Measurements from ENCODE around the gene INPPL1. TPM values are rescaled to one million over a fixed set of nuclear protein-coding genes. Genes with fewer than 3 reads are reported as not detected.

The INPPL1 gene
- total RNA-seq, 1 experiment from 2014 or later: 214 TPM

- Histone ChIP-seq H4K5ac (ENCODE audit: insufficient read length, low read depth, low read length) (no peak overlapping the region), H3K27me3 (ENCODE audit: insufficient read depth, low read length) (no peaks in the 10 kb centered on the region), H3K23me2 (ENCODE audit: insufficient read length, low read depth, low read length, poor library complexity, severe bottlenecking) (no peaks in the 10 kb centered on the region), H3K18ac (ENCODE audit: insufficient read length, low read depth, low read length) (no peak overlapping the region), H3T11ph (ENCODE audit: low read length) (no peak overlapping the region), H2AFZ (ENCODE audit: low read length) (no peak overlapping the region), H4K91ac (ENCODE audit: insufficient read length, low read depth, low read length) (no peak overlapping the region), H2BK12ac (ENCODE audit: insufficient read length, low read depth, low read length) (no peak overlapping the region), H4K8ac (replicated peaks; ENCODE audit: insufficient read length, low read depth, low read length) (no peak overlapping the region), H3K79me1 (ENCODE audit: insufficient read depth, low read depth, low read length, poor library complexity, severe bottlenecking) (no peaks in the 10 kb centered on the region), H2BK120ac (ENCODE audit: low read depth, low read length, poor library complexity, severe bottlenecking) (no peak overlapping the region), H2AK5ac (ENCODE audit: insufficient read length, low read length) (no peak overlapping the region), H3K56ac (ENCODE audit: insufficient read length, low read depth, low read length) (no peak overlapping the region), H3K9me3 (ENCODE audit: control insufficient read depth, low read depth, low read length) (no peaks in the 10 kb centered on the region), H3K4ac (ENCODE audit: low read depth, low read length) (no peak overlapping the region), H2BK5ac (ENCODE audit: insufficient read length, low read length) (no peak overlapping the region), H4K20me1 (ENCODE audit: control insufficient read depth, insufficient read depth, insufficient read length) (no peaks in the 10 kb centered on the region), H3K23ac (ENCODE audit: insufficient read length, low read depth, low read length) (no peak overlapping the region), H2BK15ac (ENCODE audit: low read depth, low read length) (no peak overlapping the region), H3K9ac (ENCODE audit: extremely low read depth, insufficient read length, low read length) (no peak overlapping the region), H3K79me2 (ENCODE audit: insufficient read depth, low read length) (no peaks in the 10 kb centered on the region), H3K14ac (ENCODE audit: insufficient read depth, low read length) (no peak overlapping the region), H2BK20ac (ENCODE audit: low read depth, low read length, poor library complexity, severe bottlenecking) (no peak overlapping the region), H3K27ac (ENCODE audit: insufficient read length, low read depth, low read length) (no peak overlapping the region), H3K4me1 (ENCODE audit: insufficient read depth, low read length) (no peaks in the 10 kb centered on the region), H3K4me2 (ENCODE audit: insufficient read depth, insufficient read length, low read length) (no peak overlapping the region)
- Mint-ChIP-seq H3K27ac (no peak overlapping the region), H3K4me3 (no peak overlapping the region), H3K27me3 (ENCODE audit: low read depth) (peaks cover 6% of the 10 kb centered on the region), H3K9me3 (no peaks in the 10 kb centered on the region), H3K36me3 (ENCODE audit: insufficient read depth in 1 of 3, low read depth in 3 of 3) (no peaks in the 10 kb centered on the region), H3K4me1 (peaks cover 0 to 7% of the 10 kb centered on the region in 2 experiments; a peak in 3 of 4 replicates)
- TF ChIP-seq CTCF (conservative IDR thresholded peaks at IDR 0.05): no peak
- no peak for DNase-seq
- WGBS (ENCODE audit: extremely low coverage, insufficient read length, low lambda C conversion rate): no CpG with 5 or more reads among the region's 3 CpGs
These were observed 16.3 kb upstream of the INPPL1 start for GRCh38 chr11:72208281-72208680.
